A549 (cell line): Measurements from ENCODE around the gene TBX21. TPM values are rescaled to one million over a fixed set of nuclear protein-coding genes. Genes with fewer than 3 reads are reported as not detected.

ENCODE experiments used
- ATAC-seq, 2 experiments: fragments of 200-7000 bp in 1 of 2; fragments of >200 bp in 1 of 2; cut with Nextera tagmentation in 1 of 2; cut with Tn5 transposase in 1 of 2; 3 replicates each; pipeline versions ENCODE4 v1.8.0 to v1.9.1; 2018 to 2020; ENCODE audit warnings: mild to moderate bottlenecking in 1 of 2, moderate library complexity in 1 of 2
- CTCF ChIA-PET: fragments of 300-600 bp; sonication (Branson Sonifier 250); formaldehyde crosslinking; extraction: SDS; loops from one replicate; lab custom pipeline; 2021; ENCODE audit warnings: antibody characterized with exemption, inconsistent platforms; lab: Yijun Ruan, JAX
- POLR2A ChIA-PET: fragments of 350-600 bp; formaldehyde crosslinking; extraction: SDS; loops from one replicate; lab custom pipeline; 2021; ENCODE audit warnings: antibody characterized with exemption, inconsistent platforms; lab: Yijun Ruan, JAX
- DNase-seq, 2 experiments: peaks; one replicate each; pipeline versions ENCODE4 v3.0.0 to v3.0.0-alpha.2; 2011 to 2016; ENCODE audit warnings: low read depth in 1 of 2, low spot score in 1 of 2
- FAIRE-seq: peaks from 2 replicates; lab custom pipeline; 2011; peaks lifted over from hg19 to GRCh38; lab: Jason Lieb, UNC
- H3K27ac ChIP-seq, 2 experiments: fragments of >200 bp; sonication (Bioruptor Twin); formaldehyde crosslinking; 3 replicates each; pipeline ENCODE4 v1.5.1; 2016 to 2017
- H3K4me1 ChIP-seq: fragments of >200 bp; sonication (Bioruptor Twin); formaldehyde crosslinking; 3 replicates; pipeline ENCODE4 v1.6.1; 2016
- H3K4me2 ChIP-seq: fragments of >200 bp; sonication (Bioruptor Twin); formaldehyde crosslinking; 3 replicates; pipeline ENCODE4 v1.6.1; 2016
- H3K4me3 ChIP-seq: fragments of >200 bp; sonication (Bioruptor Twin); formaldehyde crosslinking; 3 replicates; pipeline ENCODE4 v1.5.1; 2016
- H3K9me3 ChIP-seq: fragments of >200 bp; sonication (Bioruptor Twin); formaldehyde crosslinking; 3 replicates; pipeline ENCODE4 v1.6.1; 2016
- CEBPB ChIP-seq, 2 experiments: fragments of >200 bp in 1 of 2; sonication (Bioruptor Twin) in 1 of 2; formaldehyde crosslinking in 1 of 2; IDR thresholded peaks; 2 replicates each; pipeline ENCODE4 v1.6.1; 2012 to 2016
- EP300 ChIP-seq, 2 experiments: fragments of >200 bp; sonication (Bioruptor Twin); formaldehyde crosslinking; IDR thresholded peaks; 2 replicates in 1 of 2; 3 replicates in 1 of 2; pipeline ENCODE4 v1.6.1; 2016 to 2017
- ESRRA ChIP-seq: fragments of 150-350 bp; IDR thresholded peaks from 2 replicates; pipeline ENCODE4 v1.6.1; 2014; ENCODE audit warnings: mild to moderate bottlenecking, low read length, borderline replicate concordance
- HES2 ChIP-seq: fragments of >200 bp; sonication (Bioruptor Twin); formaldehyde crosslinking; IDR thresholded peaks from 2 replicates; pipeline ENCODE4 v1.6.1; 2016
- HEYL ChIP-seq: fragments of 250-450 bp; sonication (Bioruptor Pico); IDR thresholded peaks from 2 replicates; pipeline ENCODE4 v1.8.0; 2021; ENCODE audit warnings: mild to moderate bottlenecking, moderate library complexity
- HMGXB4 ChIP-seq: fragments of 250-450 bp; sonication (Bioruptor Pico); IDR thresholded peaks from 2 replicates; pipeline ENCODE4 v1.5.0; 2021; ENCODE audit warnings: mild to moderate bottlenecking, moderate library complexity, borderline replicate concordance
- HOXA7 ChIP-seq: fragments of 250-450 bp; sonication (Bioruptor Pico); IDR thresholded peaks from 2 replicates; pipeline ENCODE4 v1.5.0; 2020; ENCODE audit warnings: mild to moderate bottlenecking, moderate library complexity
- JUNB ChIP-seq: fragments of >200 bp; sonication (Bioruptor Twin); formaldehyde crosslinking; IDR thresholded peaks from 2 replicates; pipeline ENCODE4 v1.6.1; 2016
- KDM1A ChIP-seq: fragments of 200-600 bp; sonication (generic); IDR thresholded peaks from 2 replicates; pipeline ENCODE4 v1.6.1; 2016; ENCODE audit warnings: low read depth, mild to moderate bottlenecking
- MAZ ChIP-seq: fragments of 150-350 bp; IDR thresholded peaks from 2 replicates; pipeline ENCODE4 v1.6.1; 2014; ENCODE audit warnings: antibody characterized with exemption, low read depth, low read length, borderline replicate concordance
- POLR2A ChIP-seq: IDR thresholded peaks from 2 replicates; pipeline ENCODE4 v1.6.1; 2012; ENCODE audit warnings: mild to moderate bottlenecking, low read length
- POLR2AphosphoS2 ChIP-seq: conservative IDR thresholded peaks from 2 replicates; pipeline ENCODE4 v1.6.1; 2012; ENCODE audit warnings: low read length, improper control_type of control experiment, inconsistent platforms
- RCOR1 ChIP-seq: fragments of 150-350 bp; IDR thresholded peaks from 2 replicates; pipeline ENCODE4 v1.6.1; 2014; ENCODE audit warnings: antibody characterized with exemption, low read length, low read depth
- RFX5 ChIP-seq: fragments of 450-650 bp; IDR thresholded peaks from 2 replicates; pipeline ENCODE4 v1.7.1; 2014; ENCODE audit warnings: antibody characterized with exemption, mild to moderate bottlenecking, moderate library complexity
- ZNF302 ChIP-seq: fragments of 250-450 bp; sonication (Bioruptor Pico); IDR thresholded peaks from 2 replicates; pipeline ENCODE4 v1.9.0; 2021; ENCODE audit warnings: inconsistent platforms, mild to moderate bottlenecking, moderate library complexity
- whole genome bisulfite sequencing: methylation state at CpG from one replicate; pipeline ENCODE4 v1.1.6; 2017; ENCODE audit errors: missing lambda C conversion rate; 5-methylcytosine and 5-hydroxymethylcytosine counted together
- polyA plus RNA-seq, 4 experiments: library from polyadenylated mRNA; depleted of rRNA in 3 of 4; stranded (reverse); fragments of >200 nt; fragmentation: RNase III in 1 of 4; extraction: RNeasy Plus Mini Kit Qiagen cat#74134 plus additional on column Dnase treatment in 1 of 4; gene quantifications; 2 replicates in 3 of 4; 3 replicates in 1 of 4; pipeline ENCODE4 v1.2.3, GENCODE V29; 2011 to 2017
- TF ChIP-seq, protein P1 (sequence below): fragments of >200 bp; sonication (Bioruptor Twin); formaldehyde crosslinking; IDR thresholded peaks from 3 replicates; pipeline ENCODE4 v1.6.1; 2016

The TBX21 gene
- polyA plus RNA-seq, 2 of the 4 experiments (the other 2 are of a cell fraction): not detected

DNA sequence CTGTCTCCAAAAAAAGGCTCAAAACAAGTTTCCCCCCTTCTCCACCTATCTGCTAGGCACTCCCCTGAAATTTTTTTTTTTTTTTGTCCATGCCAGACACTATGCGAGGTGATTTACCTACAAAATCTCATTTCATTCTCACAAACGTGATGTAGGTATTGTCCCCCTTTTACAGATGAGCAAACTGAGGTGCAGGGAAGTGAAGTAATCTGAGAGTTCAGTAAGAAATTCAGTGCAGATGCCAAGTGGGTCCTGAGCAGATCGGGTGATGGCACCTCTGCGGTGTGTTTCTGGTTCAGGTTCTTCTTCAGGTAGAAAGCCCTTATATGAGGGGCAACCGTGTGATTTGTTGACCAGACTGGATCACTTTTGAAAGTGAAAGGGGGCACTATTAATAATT is 29.4 kb upstream of the TBX21 start:
- 85% methylated on average over 5 of the region's 5 CpGs for WGBS
- H3K27ac ChIP-seq: no peak overlapping the region
- no peak overlapping the region for H3K4me2 ChIP-seq
- TF ChIP-seq KDM1A (peak; percentile 56; the same call in 1 of the 2 replicates), POLR2A (no peak)
- no peak overlapping the region for H3K4me3 ChIP-seq
- no peaks in the 10 kb centered on the region for H3K4me1 ChIP-seq
- POLR2A ChIA-PET: no interaction called here
- DNase-seq (no peak), ATAC-seq (no peak), FAIRE-seq (no peak)
- CTCF ChIA-PET: interaction anchor here (1.0 to 3.1 kb wide), 10 partner anchors 9 to 98 kb away, joined by 3 to 8 read pairs (median 4); partner anchors contain the start of genes TBKBP1 and TBX21
- H3K9me3 ChIP-seq: no peaks in the 10 kb centered on the region

DNA sequence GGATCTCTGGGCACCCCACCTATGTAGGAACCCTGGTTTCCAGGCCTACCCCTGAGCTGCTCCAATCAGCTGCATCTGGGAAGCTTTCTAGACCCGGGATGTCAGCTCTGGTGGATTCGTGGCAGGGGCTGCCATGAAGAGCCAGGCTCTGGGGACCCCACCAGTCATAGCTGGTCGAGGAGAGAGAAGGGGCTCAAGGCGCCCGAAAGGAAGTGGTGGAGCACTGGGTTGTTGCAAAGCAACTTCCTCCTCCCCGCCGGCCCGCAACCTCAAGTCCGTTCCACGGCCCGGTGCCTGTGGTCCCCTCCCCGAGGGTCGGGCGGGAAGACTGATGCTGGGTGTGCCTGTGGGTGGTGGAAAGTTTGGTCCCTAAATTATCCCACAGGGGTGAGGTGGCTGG is 28.9 kb upstream of the TBX21 start:
- WGBS: 72% methylated on average over 14 of the region's 14 CpGs
- H3K4me2 ChIP-seq: no peak overlapping the region
- ATAC-seq: no peak
- CTCF ChIA-PET: interaction anchor here (0.6 to 3.1 kb wide), 12 partner anchors 10 to 98 kb away, joined by 3 to 8 read pairs (median 4); partner anchors contain the start of genes TBKBP1 and TBX21
- no peak for DNase-seq
- TF ChIP-seq HMGXB4 (CRISPR knock-in tag) (no peak), JUNB (no peak), EP300 (IDR thresholded peaks at IDR 0.05) (no peak), CEBPB (IDR thresholded peaks at IDR 0.05) (no peak), HOXA7 (CRISPR knock-in tag) (no peak), RCOR1 (no peak), ZNF302 (no peak)
- H3K4me1 ChIP-seq: no peaks in the 10 kb centered on the region
- FAIRE-seq: no peak
- POLR2A ChIA-PET: no interaction called here
- H3K4me3 ChIP-seq: no peak overlapping the region
- no peaks in the 10 kb centered on the region for H3K9me3 ChIP-seq
- no peak overlapping the region for H3K27ac ChIP-seq

DNA sequence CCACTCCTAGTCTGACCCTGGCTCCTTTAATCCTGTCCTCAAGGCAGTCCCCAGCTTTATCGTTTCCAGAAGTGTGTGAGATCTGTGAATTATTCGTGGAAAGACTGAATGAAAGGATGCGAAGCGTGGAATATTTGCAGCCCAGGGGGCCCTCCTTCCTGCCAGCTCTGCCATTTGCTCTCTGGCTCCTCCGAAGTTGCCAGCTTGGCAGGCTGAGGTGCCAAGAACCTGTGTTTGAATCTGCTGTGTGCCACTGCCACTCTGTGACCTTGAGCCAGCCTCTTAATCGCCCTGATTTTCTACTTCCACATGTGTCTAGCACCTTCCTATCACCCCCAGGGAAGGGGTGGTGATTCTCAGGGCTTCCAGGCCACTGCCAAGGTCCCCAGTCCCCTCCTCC is 28.3 kb upstream of the TBX21 start:
- DNase-seq (no peak), FAIRE-seq (peak; percentile 51), ATAC-seq (no peak)
- no peak overlapping the region for H3K4me3 ChIP-seq
- H3K27ac ChIP-seq: no peak overlapping the region
- no peaks in the 10 kb centered on the region for H3K4me1 ChIP-seq
- no peak overlapping the region for H3K4me2 ChIP-seq
- WGBS: 67% methylated on average over 6 of the region's 6 CpGs
- TF ChIP-seq HEYL (CRISPR knock-in tag) (no peak), MAZ (no peak), CEBPB (IDR thresholded peaks at IDR 0.05) (no peak), RFX5 (no peak), HES2 (no peak), ESRRA (no peak), POLR2AphosphoS2 (no peak)
- TF ChIP-seq, protein P1, sequence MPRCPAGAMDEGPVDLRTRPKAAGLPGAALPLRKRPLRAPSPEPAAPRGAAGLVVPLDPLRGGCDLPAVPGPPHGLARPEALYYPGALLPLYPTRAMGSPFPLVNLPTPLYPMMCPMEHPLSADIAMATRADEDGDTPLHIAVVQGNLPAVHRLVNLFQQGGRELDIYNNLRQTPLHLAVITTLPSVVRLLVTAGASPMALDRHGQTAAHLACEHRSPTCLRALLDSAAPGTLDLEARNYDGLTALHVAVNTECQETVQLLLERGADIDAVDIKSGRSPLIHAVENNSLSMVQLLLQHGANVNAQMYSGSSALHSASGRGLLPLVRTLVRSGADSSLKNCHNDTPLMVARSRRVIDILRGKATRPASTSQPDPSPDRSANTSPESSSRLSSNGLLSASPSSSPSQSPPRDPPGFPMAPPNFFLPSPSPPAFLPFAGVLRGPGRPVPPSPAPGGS: no peak
- ChIA-PET POLR2A (no interaction called here), CTCF (interaction anchor here (1.0 to 3.1 kb wide), 10 partner anchors 10 to 97 kb away, joined by 3 to 8 read pairs (median 4); partner anchors contain the start of genes TBKBP1 and TBX21)
- no peaks in the 10 kb centered on the region for H3K9me3 ChIP-seq
